Sigmoid colon (tissue), 7 donors: ENCODE data around the gene NEUROG1. TPM values are rescaled to one million over a fixed set of nuclear protein-coding genes. Genes with fewer than 3 reads are reported as not detected.
A peak's percentile ranks its signal among the peaks of the same experiment; 100 is the strongest.

Experiments
- DNase-seq: peaks from one replicate; pipeline ENCODE4 v3.0.0-alpha.2; 2019
- H3K27ac ChIP-seq, 4 donors: fragments of 200-600 bp; sonication (generic); one replicate each; pipeline ENCODE4 v1.5.1; 2016 to 2019; ENCODE audit warnings: mild to moderate bottlenecking in 1 of 4
- H3K27me3 ChIP-seq, 3 donors: fragments of 200-600 bp; sonication (generic); one replicate each; pipeline ENCODE4 v1.5.1; 2019; ENCODE audit warnings: mild to moderate bottlenecking in 1 of 3
- H3K36me3 ChIP-seq, 4 donors: fragments of 200-600 bp; sonication (generic); one replicate each; pipeline ENCODE4 v1.5.1; 2016 to 2019
- H3K4me1 ChIP-seq, 4 donors: fragments of 200-600 bp; sonication (generic); one replicate each; pipeline ENCODE4 v1.5.1; 2017 to 2019
- H3K4me3 ChIP-seq, 4 donors: fragments of 200-600 bp; sonication (generic); one replicate each; pipeline ENCODE4 v1.5.1; 2017 to 2019; ENCODE audit warnings: mild to moderate bottlenecking in 2 of 4, moderate library complexity in 1 of 4
- H3K9me3 ChIP-seq, 4 donors: fragments of 200-600 bp in 3 of 4; sonication (generic) in 3 of 4; one replicate each; pipeline versions ENCODE4 v1.5.1 to v1.6.1; 2013 to 2019
- EP300 ChIP-seq, 4 donors: sonication (generic); formaldehyde crosslinking; IDR thresholded peaks; one replicate each; pipeline ENCODE4 v1.6.1; 2017; ENCODE audit warnings: antibody characterized with exemption in 4 of 4
- POLR2A ChIP-seq, 2 donors: fragments of 450-650 bp; IDR thresholded peaks; one replicate each; pipeline ENCODE4 v1.6.1; 2016; ENCODE audit warnings: antibody characterized with exemption in 2 of 2, mild to moderate bottlenecking in 2 of 2, moderate library complexity in 2 of 2
- POLR2AphosphoS5 ChIP-seq, 4 donors: sonication (generic); formaldehyde crosslinking; IDR thresholded peaks; one replicate each; pipeline ENCODE4 v1.6.1; 2017; ENCODE audit warnings: antibody characterized with exemption in 4 of 4
- WGBS, 2 donors: extraction: QIAGEN DNeasy Blood & Tissue Kit; methylation state at CpG; one replicate each; pipeline ENCODE4 v1.1.7; 2013; 5-methylcytosine and 5-hydroxymethylcytosine counted together
- intact Hi-C: fragments of 100-400 bp; cut with DNase I; formaldehyde crosslinking; loops from one replicate; pipeline ENCODE4 v1.15.1; 2023
- polyA plus RNA-seq, 3 donors: library from polyadenylated mRNA; stranded (reverse); fragments of 200-250 nt; gene quantifications; one replicate each; pipeline ENCODE4 v1.2.3, GENCODE V29; 2013
- total RNA-seq, 4 donors: library from RNA; depleted of rRNA; stranded (reverse); fragments of >200 nt; gene quantifications; one replicate each; pipeline ENCODE4 v1.1.0, GENCODE V29; 2016
- TF ChIP-seq, protein P1 (sequence below), 4 experiments: fragments of 450-650 bp in 3 of 4; fragments of 200-600 bp in 1 of 4; IDR thresholded peaks; one replicate each; pipeline ENCODE4 v1.5.1; 2016 to 2019; ENCODE audit warnings: antibody characterized with exemption in 4 of 4, mild to moderate bottlenecking in 3 of 4, moderate library complexity in 2 of 4
- donor health status: healthy with polysubstance abuse.
- donor health status: Bipolar disorder and iron deficiency.
- donor health status: healthy.

Gene NEUROG1
- total and polyA plus RNA-seq, 7 donors, result not detected

DNA sequence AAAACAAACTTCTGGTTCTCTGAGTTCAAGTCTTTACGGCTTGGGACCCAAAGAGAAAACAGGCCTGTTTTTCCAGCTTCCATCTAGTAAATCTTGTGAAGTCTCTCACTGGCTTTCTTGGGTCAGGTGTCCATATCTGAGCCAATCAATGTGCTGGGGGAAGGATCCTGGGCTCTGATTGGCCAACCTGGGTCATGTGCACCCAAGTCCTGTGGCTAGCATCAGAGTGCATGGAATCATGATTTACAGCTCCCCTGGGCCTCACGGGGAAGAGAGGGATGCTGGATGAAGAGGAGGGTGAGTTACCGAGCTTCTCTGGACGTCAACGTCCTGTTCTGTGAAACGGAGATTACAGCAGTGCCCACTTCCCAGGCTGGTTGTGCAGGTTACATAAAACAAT is 23.6 kb upstream of the NEUROG1 start:
- intact Hi-C loops, result no loop called here
- H3K4me3 ChIP-seq, result no peak overlapping the region
- no peak overlapping the region for H3K27ac ChIP-seq
- no peak for TF ChIP-seq EP300 (IDR thresholded peaks at IDR 0.05)
- no peak for TF ChIP-seq POLR2A (IDR thresholded peaks at IDR 0.05)
- TF ChIP-seq, protein P1, sequence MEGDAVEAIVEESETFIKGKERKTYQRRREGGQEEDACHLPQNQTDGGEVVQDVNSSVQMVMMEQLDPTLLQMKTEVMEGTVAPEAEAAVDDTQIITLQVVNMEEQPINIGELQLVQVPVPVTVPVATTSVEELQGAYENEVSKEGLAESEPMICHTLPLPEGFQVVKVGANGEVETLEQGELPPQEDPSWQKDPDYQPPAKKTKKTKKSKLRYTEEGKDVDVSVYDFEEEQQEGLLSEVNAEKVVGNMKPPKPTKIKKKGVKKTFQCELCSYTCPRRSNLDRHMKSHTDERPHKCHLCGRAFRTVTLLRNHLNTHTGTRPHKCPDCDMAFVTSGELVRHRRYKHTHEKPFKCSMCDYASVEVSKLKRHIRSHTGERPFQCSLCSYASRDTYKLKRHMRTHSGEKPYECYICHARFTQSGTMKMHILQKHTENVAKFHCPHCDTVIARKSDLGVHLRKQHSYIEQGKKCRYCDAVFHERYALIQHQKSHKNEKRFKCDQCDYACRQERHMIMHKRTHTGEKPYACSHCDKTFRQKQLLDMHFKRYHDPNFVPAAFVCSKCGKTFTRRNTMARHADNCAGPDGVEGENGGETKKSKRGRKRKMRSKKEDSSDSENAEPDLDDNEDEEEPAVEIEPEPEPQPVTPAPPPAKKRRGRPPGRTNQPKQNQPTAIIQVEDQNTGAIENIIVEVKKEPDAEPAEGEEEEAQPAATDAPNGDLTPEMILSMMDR (IDR thresholded peaks at IDR 0.05), result no peak
- TF ChIP-seq POLR2AphosphoS5 (IDR thresholded peaks at IDR 0.05), result no peak
- DNase-seq, result peak; percentile 9
- no peaks in the 10 kb centered on the region for H3K9me3 ChIP-seq
- H3K27me3 ChIP-seq, result peaks cover 0 to 30% (median 4%) of the 10 kb centered on the region in 3 donors
- H3K36me3 ChIP-seq, result no peaks in the 10 kb centered on the region
- H3K4me1 ChIP-seq, result peaks cover 0 to 4% (median 0%) of the 10 kb centered on the region in 4 donors
- WGBS, 2 donors, result 49 to 57% methylated on average over 6 of the region's 6 CpGs

DNA sequence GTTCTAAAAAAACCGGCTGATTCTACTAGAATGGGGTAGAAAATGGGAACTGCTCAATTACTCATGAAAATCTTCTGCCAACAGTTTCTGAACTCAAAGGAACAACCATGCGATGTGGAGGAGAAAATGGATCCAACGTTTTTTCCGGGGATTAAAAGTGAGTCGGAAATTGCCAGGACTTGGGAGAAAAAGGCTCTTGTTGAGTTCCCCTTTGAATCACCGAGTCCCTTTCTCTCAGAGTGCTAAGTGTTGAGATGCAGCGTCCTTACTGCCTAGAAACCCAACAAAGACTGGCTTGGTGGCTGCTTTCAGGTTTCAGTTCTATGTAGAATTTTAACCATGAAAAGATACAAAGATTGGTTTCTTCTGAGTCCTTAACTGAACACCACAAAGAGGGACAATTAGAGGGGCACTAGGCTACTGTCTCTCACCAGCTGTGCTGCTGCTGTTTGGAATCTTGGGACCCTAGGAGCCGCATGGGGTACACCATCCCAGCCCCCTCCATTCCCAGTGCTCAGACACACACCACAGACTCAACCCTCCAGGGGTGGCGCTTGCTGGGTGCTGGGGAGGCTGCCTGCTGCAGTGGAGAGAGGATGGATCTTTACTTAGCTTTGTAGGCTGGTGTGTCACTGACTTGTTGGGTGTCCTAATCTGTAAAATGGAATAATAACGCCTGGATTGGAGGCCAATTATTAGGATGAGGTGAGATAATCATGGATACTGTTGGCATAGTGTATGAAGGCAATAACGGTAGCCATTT is 21.5 kb upstream of the NEUROG1 start:
- WGBS, 2 donors, result 79 to 80% methylated on average over 11 of the region's 11 CpGs
- peaks cover 0 to 39% (median 4%) of the 10 kb centered on the region in 3 donors for H3K27me3 ChIP-seq

DNA sequence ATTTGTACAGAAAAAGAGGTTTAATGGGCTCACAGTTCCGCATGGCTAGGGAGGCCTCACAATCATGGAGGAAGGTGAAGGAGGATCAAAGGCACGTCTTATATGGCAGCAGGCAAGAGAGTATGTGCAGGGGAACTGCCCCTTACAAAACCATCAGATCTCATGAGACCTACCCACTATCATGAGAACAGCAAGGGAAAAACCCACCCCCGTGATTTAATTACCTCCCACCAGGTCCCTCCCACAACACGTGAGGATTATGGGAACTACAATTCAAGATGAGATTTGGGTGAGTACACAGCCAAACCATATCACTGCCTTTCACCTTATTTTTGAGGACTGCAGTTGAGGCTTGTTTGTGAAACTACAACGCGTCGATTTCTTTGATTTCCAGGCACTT is 20.9 kb upstream of the NEUROG1 start:
- no peaks in the 10 kb centered on the region for H3K36me3 ChIP-seq
- DNase-seq, result no peak
- peaks cover 0 to 39% (median 4%) of the 10 kb centered on the region in 3 donors for H3K27me3 ChIP-seq
- WGBS, 2 donors, result 73 to 78% methylated on average over 7 of the region's 7 CpGs
- TF ChIP-seq POLR2A (IDR thresholded peaks at IDR 0.05) (no peak), POLR2AphosphoS5 (IDR thresholded peaks at IDR 0.05) (no peak), EP300 (IDR thresholded peaks at IDR 0.05) (no peak)
- TF ChIP-seq, protein P1 (IDR thresholded peaks at IDR 0.05), result no peak
- H3K27ac ChIP-seq, result no peak overlapping the region
- intact Hi-C loops, result no loop called here
- H3K9me3 ChIP-seq, result no peaks in the 10 kb centered on the region
- H3K4me3 ChIP-seq, result no peak overlapping the region
- H3K4me1 ChIP-seq, result peaks cover 0 to 4% (median 0%) of the 10 kb centered on the region in 4 donors

More for the DNA sequence above, 21.5 kb upstream of the NEUROG1 start:
- no peak overlapping the region for H3K4me3 ChIP-seq
- intact Hi-C loops, result no loop called here
- DNase-seq, result peak; percentile 42
- H3K9me3 ChIP-seq, result no peaks in the 10 kb centered on the region
- no peak overlapping the region for H3K27ac ChIP-seq
- H3K4me1 ChIP-seq, result peaks cover 0 to 4% (median 0%) of the 10 kb centered on the region in 4 donors
- H3K36me3 ChIP-seq, result no peaks in the 10 kb centered on the region
- TF ChIP-seq POLR2A (IDR thresholded peaks at IDR 0.05) (no peak), POLR2AphosphoS5 (IDR thresholded peaks at IDR 0.05) (no peak), EP300 (IDR thresholded peaks at IDR 0.05) (no peak)
- TF ChIP-seq, protein P1 (IDR thresholded peaks at IDR 0.05), result no peak

DNA sequence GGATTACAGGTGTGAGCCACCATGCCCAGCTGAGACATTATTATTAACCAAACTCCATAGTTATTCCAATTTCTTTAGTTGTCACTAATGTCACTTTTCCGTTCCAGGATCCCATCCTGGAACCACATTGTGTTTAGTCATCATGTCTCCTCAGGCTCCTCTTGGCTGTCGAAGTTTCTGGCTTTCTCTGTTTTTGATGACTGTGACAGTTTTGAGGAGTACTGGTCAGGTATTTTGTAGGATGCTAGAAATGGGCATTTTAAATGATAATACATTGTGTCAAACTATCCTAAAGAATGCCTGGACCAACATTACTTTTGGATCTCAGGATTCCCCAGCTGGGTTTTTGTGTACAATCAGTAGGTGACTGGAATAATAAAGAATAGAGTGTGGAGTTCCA is 19.8 kb upstream of the NEUROG1 start:
- TF ChIP-seq, protein P1 (IDR thresholded peaks at IDR 0.05), result no peak
- TF ChIP-seq POLR2AphosphoS5 (IDR thresholded peaks at IDR 0.05), result no peak
- no peak for TF ChIP-seq EP300 (IDR thresholded peaks at IDR 0.05)
- no peak for TF ChIP-seq POLR2A (IDR thresholded peaks at IDR 0.05)
- Histone ChIP-seq H3K27me3 (peaks cover 0 to 39% (median 4%) of the 10 kb centered on the region in 3 donors), H3K36me3 (no peaks in the 10 kb centered on the region), H3K9me3 (no peaks in the 10 kb centered on the region), H3K27ac (no peak overlapping the region), H3K4me1 (no peaks in the 10 kb centered on the region), H3K4me3 (no peak overlapping the region)
- DNase-seq, result no peak
- intact Hi-C loops, result no loop called here
- WGBS, 2 donors, result 88 to 95% methylated on average over 2 of the region's 2 CpGs
